Colonic mucosa (tissue), 4 donors: ENCODE data around the gene EGFLAM. TPM values are rescaled to one million over a fixed set of nuclear protein-coding genes. Genes with fewer than 3 reads are reported as not detected.

Source experiments
- DNase-seq: peaks from one replicate; pipeline ENCODE4 v3.0.0-alpha.2; 2020
- H3K27ac ChIP-seq: fragments of 200-600 bp; one replicate; pipeline ENCODE4 v1.8.0; 2021
- H3K27me3 ChIP-seq: fragments of 200-600 bp; one replicate; pipeline ENCODE4 v1.8.0; 2021
- H3K36me3 ChIP-seq: fragments of 200-600 bp; one replicate; pipeline ENCODE4 v1.8.0; 2021
- H3K4me1 ChIP-seq: fragments of 200-600 bp; one replicate; pipeline ENCODE4 v1.8.0; 2021; ENCODE audit warnings: mild to moderate bottlenecking
- H3K4me3 ChIP-seq: fragments of 200-600 bp; one replicate; pipeline ENCODE4 v1.8.0; 2021
- H3K9ac ChIP-seq, 2 donors: one replicate each; pipeline ENCODE4 v1.7.0; 2013; ENCODE audit warnings: control low read depth in 2 of 2, low read depth in 2 of 2, low read length in 2 of 2
- H3K9me3 ChIP-seq: fragments of 200-600 bp; one replicate; pipeline ENCODE4 v1.8.0; 2021
- CTCF ChIP-seq: fragments of 200-600 bp; IDR thresholded peaks from one replicate; pipeline ENCODE4 v1.8.0; 2022; ENCODE audit warnings: antibody characterized with exemption, mild to moderate bottlenecking
- intact Hi-C: fragments of 100-400 bp; cut with DNase I; formaldehyde crosslinking; loops from one replicate; pipeline ENCODE4 v1.14.1; 2022
- total RNA-seq, 2 donors: library from RNA; stranded (reverse); fragmentation: NEBNext Ultra II Directional in 1 of 2; extraction: Animal tissue kit (Norgen Biotek cat#: 25700) in 1 of 2; gene quantifications; one replicate each; pipeline ENCODE4 v1.2.1, GENCODE V29; 2021
- donor health status: healthy.
- donor health status: DM: no; HTN: no; CAD: no.
- donor health status: DM: no; HTN: no; CAD: no.

The EGFLAM gene
- total RNA-seq, 2 donors from 2014 or later = 0.40 to 2.0 TPM

DNA sequence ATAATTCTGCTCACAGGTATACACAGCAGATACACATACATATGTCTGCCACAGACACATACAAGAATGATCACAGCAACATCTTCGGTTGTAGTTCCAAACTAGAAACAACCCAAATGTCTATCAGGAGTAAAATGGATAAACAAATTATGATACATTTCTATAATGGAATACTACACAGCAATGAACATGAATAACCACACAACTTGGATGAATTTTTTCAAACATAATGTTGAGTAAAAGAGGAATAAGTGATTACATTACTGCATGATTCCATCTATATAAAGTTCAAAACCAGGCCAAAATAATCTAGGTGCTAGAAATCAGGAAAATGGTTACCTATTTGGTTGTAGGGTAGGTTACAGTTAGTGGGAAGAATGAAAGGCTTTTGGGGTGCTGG lies 4.6 kb upstream of the EGFLAM start:
- Histone ChIP-seq H3K9me3 (no peaks in the 10 kb centered on the region), H3K9ac (no peak overlapping the region), H3K4me1 (no peaks in the 10 kb centered on the region), H3K36me3 (no peaks in the 10 kb centered on the region), H3K4me3 (no peak overlapping the region), H3K27me3 (peaks cover 22% of the 10 kb centered on the region), H3K27ac (no peak overlapping the region)
- intact Hi-C loops = no loop called here
- DNase-seq = no peak
- no peak for TF ChIP-seq CTCF

DNA sequence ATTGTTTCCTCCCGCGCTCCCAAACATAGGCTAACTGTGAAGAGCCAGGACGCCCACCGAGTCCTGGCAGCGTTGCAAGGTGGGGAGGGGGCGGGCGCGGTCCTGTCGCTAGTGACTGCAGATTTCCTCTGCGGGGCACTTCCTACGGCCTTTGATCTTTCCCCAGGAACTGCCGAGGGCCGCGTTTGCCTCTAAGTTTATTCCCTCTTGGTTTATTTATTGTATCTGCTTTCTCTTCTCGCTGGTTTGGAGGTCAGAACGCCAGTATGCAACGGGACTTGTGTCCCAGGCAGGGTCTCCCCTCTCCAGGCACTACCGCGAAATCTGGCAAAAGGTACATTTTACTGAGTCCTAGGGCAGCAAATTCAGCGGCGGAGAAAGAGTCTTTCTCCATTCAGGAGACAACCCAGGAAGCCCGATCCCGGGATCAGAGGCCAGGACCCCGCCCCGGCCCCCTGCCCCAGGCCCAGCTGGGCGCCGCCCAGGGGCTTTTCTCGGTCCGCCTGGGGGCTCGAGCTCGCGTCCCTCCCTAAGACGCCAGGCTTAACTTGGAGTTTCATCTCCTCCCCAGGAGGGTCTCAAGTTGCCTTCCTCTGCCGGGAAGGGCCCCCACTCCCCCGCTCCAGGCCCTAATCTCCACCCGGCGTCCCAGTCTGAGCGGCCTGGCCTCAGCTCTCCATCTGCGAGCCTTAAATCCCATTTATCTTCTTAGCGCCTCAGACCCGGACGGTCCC lies 884 bp upstream of the EGFLAM start:
- intact Hi-C loops = no loop called here
- no peak overlapping the region for H3K27ac ChIP-seq
- no peaks in the 10 kb centered on the region for H3K4me1 ChIP-seq
- H3K9ac ChIP-seq = no peak overlapping the region
- H3K27me3 ChIP-seq = peaks cover 29% of the 10 kb centered on the region
- TF ChIP-seq CTCF = no peak
- no peaks in the 10 kb centered on the region for H3K36me3 ChIP-seq
- H3K4me3 ChIP-seq = no peak overlapping the region
- H3K9me3 ChIP-seq = no peaks in the 10 kb centered on the region
- DNase-seq = no peak

DNA sequence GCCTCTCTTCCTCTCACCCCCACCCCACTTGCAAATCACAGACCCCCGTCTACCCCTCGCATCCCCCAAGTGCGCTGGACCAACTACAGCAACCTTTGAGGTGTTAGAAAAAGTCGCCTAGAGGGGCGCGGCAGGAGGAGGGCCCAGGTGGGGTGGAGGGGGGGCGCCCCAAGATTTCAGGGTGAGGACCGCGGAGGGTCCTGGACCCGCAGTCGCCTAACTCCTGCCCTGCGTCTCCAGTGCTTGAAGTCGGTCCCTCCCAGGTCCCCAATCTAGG lies 379 bp upstream of the EGFLAM start:
- Histone ChIP-seq H3K27me3 (peaks cover 29% of the 10 kb centered on the region), H3K4me3 (peak overlapping the region; percentile 34), H3K9me3 (no peaks in the 10 kb centered on the region), H3K9ac (no peak overlapping the region), H3K27ac (no peak overlapping the region), H3K36me3 (no peaks in the 10 kb centered on the region), H3K4me1 (no peaks in the 10 kb centered on the region)
- intact Hi-C loops = no loop called here
- DNase-seq = no peak
- no peak for TF ChIP-seq CTCF

GRCh38 chr5:38259062-38259808 lies 876 bp downstream of the EGFLAM start:
- no peak overlapping the region for H3K27ac ChIP-seq
- no peaks in the 10 kb centered on the region for H3K4me1 ChIP-seq
- intact Hi-C loops = no loop called here
- no peak for DNase-seq
- H3K4me3 ChIP-seq = no peak overlapping the region
- no peak overlapping the region for H3K9ac ChIP-seq
- no peaks in the 10 kb centered on the region for H3K36me3 ChIP-seq
- no peak for TF ChIP-seq CTCF
- H3K27me3 ChIP-seq = peaks cover 29% of the 10 kb centered on the region
- no peaks in the 10 kb centered on the region for H3K9me3 ChIP-seq

DNA sequence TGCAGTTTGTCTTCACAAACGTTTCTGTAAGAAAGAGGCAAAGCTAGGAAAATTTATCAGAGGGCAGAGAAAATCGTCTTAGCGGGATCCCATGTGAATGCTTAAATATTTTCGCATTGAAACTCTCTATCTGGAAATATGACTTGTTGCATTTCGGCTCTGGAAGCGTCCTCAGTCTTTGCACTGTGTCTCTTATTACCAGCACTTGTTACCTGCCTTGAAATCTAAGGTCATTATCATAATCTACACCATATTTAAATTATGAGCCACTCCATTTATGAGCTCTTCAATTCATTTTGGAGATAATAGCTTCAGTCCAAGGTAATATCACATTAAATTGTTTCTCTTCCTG lies 1.4 kb downstream of the EGFLAM start:
- Histone ChIP-seq H3K4me1 (no peaks in the 10 kb centered on the region), H3K4me3 (no peak overlapping the region), H3K9ac (no peak overlapping the region), H3K9me3 (no peaks in the 10 kb centered on the region), H3K27ac (no peak overlapping the region), H3K36me3 (no peaks in the 10 kb centered on the region), H3K27me3 (peaks cover 29% of the 10 kb centered on the region)
- intact Hi-C loops = no loop called here
- no peak for TF ChIP-seq CTCF
- DNase-seq = no peak
